ENCODE results near the gene EHD3.

Gene EHD3

GRCh38 chr2:31284107-31284506 is 50.2 kb downstream of the EHD3 start:
- DNase-seq (ENCODE audit: low read depth in 2 of 2, low spot score in 1 of 2) = no peak

GRCh38 chr2:31286230-31286629 is 52.3 kb downstream of the EHD3 start:
- no peak for DNase-seq (ENCODE audit: low read depth in 2 of 2, low spot score in 1 of 2)

- DNase-seq (ENCODE audit: low read depth in 2 of 2, low spot score in 1 of 2) = no peak
Measured at GRCh38 chr2:31286961-31287550, 53.1 kb downstream of the EHD3 start.

GRCh38 chr2:31287654-31288053 is 53.7 kb downstream of the EHD3 start:
- no peak for DNase-seq (ENCODE audit: low read depth in 2 of 2, low spot score in 1 of 2)

DNA sequence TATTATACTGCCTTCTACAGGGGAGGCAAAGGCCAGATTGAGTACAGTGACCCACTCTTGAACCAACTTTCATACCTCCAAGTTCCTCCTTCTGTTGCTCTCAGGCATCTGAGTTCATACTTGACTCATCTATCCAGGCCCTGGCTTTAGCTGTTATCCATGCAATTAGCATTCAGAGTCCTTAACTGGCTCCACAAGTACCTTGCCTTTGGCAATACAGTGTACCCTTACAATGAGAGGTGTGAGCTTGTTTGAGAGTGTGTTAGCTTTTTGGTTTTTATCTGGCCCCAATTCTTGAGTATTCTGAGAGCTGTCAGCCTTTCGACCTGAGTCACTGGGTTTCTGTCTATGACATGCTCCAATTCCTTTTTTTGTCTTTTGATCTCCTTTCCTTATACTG is 60.2 kb downstream of the EHD3 start:
- no peak for DNase-seq (ENCODE audit: low read depth in 2 of 2, low spot score in 1 of 2)

DNA sequence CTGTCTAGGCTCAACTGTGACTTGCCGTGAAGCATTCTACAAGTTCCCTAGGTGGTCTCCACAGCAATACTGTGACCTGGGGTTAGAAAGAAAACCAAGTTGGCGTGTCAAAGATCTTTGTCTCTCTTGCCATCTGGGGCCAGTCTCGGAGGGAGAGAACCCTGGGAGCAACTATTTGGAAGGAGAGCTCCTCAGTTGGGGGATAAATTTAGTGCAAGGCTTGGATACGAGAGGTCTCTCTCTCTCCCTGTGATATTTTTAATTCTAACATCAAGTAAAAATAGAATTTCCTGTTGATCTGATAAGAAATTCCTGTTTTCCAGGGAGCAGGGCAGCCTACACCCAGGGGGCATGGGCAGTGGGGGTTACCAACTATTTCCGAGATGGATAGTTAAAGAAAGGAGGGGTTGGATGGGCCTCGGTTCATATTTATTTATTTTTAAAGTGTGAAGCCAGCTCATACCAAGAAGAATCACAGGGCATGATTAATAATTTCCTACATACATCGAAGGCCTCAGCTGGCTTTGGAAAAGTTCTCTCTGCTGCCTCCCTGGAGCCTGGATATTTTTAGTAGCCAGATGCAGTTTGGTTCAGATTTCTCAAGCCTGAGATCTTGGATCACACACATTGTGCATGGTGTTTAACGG is 62.8 kb downstream of the EHD3 start:
- no peak for DNase-seq (ENCODE audit: low read depth in 2 of 2, low spot score in 1 of 2)

DNA sequence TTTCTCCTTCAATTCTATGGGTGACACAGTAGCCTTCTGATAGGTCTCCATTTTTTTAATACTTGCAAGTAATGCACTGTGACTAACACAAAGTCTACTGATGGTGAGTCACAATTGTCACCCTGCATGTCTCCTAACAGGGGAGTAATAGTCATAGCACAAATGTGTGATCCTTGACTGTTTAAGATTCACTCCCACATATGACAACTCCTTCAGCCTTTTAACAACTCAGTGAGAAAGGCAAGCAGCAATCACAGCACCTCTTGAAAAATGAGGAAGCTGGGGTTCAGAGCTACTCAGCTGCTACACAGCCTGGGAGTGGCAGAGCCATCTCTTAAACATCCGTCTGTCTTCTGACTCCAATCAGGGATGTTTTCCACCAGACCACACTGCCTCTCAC is 63.8 kb downstream of the EHD3 start:
- DNase-seq (ENCODE audit: low read depth in 2 of 2, low spot score in 1 of 2) = no peak

- DNase-seq (ENCODE audit: low read depth in 2 of 2, low spot score in 1 of 2) = no peak
Measured at GRCh38 chr2:31299547-31299946, 65.6 kb downstream of the EHD3 start.

GRCh38 chr2:31300309-31300708 is 66.4 kb downstream of the EHD3 start:
- DNase-seq (ENCODE audit: low read depth in 2 of 2, low spot score in 1 of 2) = no peak

DNA sequence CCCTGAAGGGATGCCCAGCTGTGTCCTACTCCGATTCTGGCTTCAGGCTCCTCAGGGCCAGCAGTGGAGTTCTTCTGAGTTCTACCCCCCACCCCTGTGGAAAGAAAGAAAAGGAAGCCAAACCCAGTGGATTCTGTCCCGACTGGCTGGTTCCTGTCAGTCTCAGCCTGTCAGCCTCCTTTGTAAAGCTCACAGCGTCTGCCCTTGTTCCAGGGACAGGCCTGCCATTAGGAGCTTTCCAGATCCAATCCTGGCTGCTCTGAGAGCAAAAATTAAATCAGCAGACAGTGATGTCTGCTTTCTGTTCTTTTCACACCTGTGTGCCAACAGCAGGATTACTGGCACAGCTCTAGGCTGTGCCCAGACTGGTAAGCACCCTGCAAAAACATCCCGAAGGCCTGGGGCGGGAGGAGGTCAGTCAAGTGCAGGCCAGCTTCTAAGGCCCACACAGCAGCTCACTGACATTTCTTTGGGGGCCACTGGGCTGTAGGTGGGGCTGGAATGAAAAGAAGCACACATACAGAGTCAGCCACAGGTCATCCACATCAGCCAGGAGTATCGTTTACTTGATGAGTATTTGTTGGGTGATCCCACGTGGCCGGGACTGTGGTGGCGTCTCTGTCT is 69.1 kb downstream of the EHD3 start:
- DNase-seq (ENCODE audit: low read depth in 2 of 2, low spot score in 1 of 2) = no peak

GRCh38 chr2:31304816-31305215 is 70.9 kb downstream of the EHD3 start:
- no peak for DNase-seq (ENCODE audit: low read depth in 2 of 2, low spot score in 1 of 2)

GRCh38 chr2:31312898-31313297 is 78.9 kb downstream of the EHD3 start:
- DNase-seq (ENCODE audit: low read depth in 2 of 2, low spot score in 1 of 2) = no peak

- DNase-seq (ENCODE audit: low read depth in 2 of 2, low spot score in 1 of 2) = no peak
Measured at GRCh38 chr2:31314761-31315160, 80.8 kb downstream of the EHD3 start.

GRCh38 chr2:31317396-31317795 is 83.4 kb downstream of the EHD3 start:
- no peak for DNase-seq (ENCODE audit: low read depth in 2 of 2, low spot score in 1 of 2)

DNA sequence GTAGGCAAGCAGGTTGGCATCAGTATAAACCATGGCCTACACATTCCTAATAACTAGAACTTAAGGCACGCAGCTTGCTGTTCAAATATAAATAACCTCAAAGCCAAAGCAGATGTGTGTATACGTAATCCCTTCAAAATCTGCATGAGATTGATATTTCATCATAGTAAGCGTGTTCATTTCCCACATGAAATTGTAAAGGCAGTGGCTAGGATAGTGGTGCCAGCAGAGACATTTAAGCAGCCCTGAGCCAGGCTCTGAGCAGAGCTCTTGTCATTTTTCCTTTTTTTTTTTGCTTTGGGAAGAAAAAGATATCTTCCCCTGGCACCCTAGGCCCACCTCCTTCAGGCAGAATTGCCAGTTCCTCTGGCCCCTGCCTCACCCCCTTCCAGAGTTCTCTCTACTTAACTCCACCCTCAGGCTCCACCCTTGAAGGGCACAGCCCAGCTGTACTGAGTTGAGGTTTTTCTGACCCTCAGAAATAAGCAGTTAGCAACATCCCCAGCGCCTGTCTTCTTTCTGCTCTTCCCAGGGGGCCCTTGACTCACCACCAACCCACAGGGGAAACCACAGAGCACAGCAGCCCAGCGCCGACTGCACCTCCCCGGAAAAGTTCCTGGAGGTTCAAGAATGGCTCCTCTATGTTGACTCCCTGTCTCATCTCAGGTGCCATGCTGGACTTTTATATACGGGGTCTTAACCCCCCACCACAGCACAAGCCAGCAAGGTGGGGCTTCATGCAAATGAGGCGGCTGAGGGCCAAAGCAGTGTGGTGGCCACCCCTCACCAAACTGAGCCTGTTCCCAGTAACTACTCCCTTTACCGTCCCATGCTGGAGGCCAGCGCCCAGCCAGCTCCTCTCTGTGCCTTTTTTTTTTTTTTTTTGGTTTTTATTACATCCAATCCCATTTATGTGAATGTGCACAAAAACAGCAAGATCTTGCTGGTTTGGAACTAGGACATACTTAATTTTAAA is 84.7 kb downstream of the EHD3 start:
- no peak for DNase-seq (ENCODE audit: low read depth in 2 of 2, low spot score in 1 of 2)
